ENCODE measurements around the gene SP4. TPM values are rescaled to one million over a fixed set of nuclear protein-coding genes. Genes with fewer than 3 reads are reported as not detected.

The SP4 gene
- total RNA-seq, 3 donors from 2014 or later: 17.3 to 32.8 (median 23.0) TPM

GRCh38 chr7:21469894-21470293, 42.0 kb downstream of the SP4 start:
- Histone ChIP-seq H3K4me3 (no peak overlapping the region), H3K9me3 (no peaks in the 10 kb centered on the region), H3K36me3 (no peaks in the 10 kb centered on the region), H3K4me1 (no peaks in the 10 kb centered on the region), H3K27me3 (no peaks in the 10 kb centered on the region), H3K27ac (no peak overlapping the region)
- TF ChIP-seq CTCF (IDR thresholded peaks at IDR 0.05): no peak
- TF ChIP-seq POLR2AphosphoS5 (IDR thresholded peaks at IDR 0.05): no peak
- TF ChIP-seq POLR2A (IDR thresholded peaks at IDR 0.05): no peak
- DNase-seq (ENCODE audit: low spot score in 2 of 2): no peak
- intact Hi-C loops (cut with DNase I; ENCODE audit: low total_unique reads): no loop called here

- intact Hi-C loops (cut with DNase I; ENCODE audit: low total_unique reads): no loop called here
- Histone ChIP-seq H3K36me3 (no peaks in the 10 kb centered on the region), H3K4me1 (no peaks in the 10 kb centered on the region), H3K4me3 (no peak overlapping the region), H3K9me3 (no peaks in the 10 kb centered on the region), H3K27ac (no peak overlapping the region), H3K27me3 (no peaks in the 10 kb centered on the region)
- TF ChIP-seq POLR2AphosphoS5 (IDR thresholded peaks at IDR 0.05): no peak
- TF ChIP-seq POLR2A (IDR thresholded peaks at IDR 0.05): no peak
- no peak for TF ChIP-seq CTCF (IDR thresholded peaks at IDR 0.05)
- DNase-seq (ENCODE audit: low spot score in 2 of 2): no peak
Measured at GRCh38 chr7:21472029-21472428, 44.1 kb downstream of the SP4 start.

- intact Hi-C loops (cut with DNase I; ENCODE audit: low total_unique reads): no loop called here
- Histone ChIP-seq H3K27me3 (no peaks in the 10 kb centered on the region), H3K4me1 (no peaks in the 10 kb centered on the region), H3K27ac (no peak overlapping the region), H3K4me3 (no peak overlapping the region), H3K36me3 (no peaks in the 10 kb centered on the region), H3K9me3 (no peaks in the 10 kb centered on the region)
- DNase-seq (ENCODE audit: low spot score in 2 of 2): no peak
- no peak for TF ChIP-seq POLR2AphosphoS5 (IDR thresholded peaks at IDR 0.05)
- TF ChIP-seq POLR2A (IDR thresholded peaks at IDR 0.05): no peak
- TF ChIP-seq CTCF (IDR thresholded peaks at IDR 0.05): no peak
Measured at GRCh38 chr7:21476429-21476828, 48.5 kb downstream of the SP4 start.

DNA sequence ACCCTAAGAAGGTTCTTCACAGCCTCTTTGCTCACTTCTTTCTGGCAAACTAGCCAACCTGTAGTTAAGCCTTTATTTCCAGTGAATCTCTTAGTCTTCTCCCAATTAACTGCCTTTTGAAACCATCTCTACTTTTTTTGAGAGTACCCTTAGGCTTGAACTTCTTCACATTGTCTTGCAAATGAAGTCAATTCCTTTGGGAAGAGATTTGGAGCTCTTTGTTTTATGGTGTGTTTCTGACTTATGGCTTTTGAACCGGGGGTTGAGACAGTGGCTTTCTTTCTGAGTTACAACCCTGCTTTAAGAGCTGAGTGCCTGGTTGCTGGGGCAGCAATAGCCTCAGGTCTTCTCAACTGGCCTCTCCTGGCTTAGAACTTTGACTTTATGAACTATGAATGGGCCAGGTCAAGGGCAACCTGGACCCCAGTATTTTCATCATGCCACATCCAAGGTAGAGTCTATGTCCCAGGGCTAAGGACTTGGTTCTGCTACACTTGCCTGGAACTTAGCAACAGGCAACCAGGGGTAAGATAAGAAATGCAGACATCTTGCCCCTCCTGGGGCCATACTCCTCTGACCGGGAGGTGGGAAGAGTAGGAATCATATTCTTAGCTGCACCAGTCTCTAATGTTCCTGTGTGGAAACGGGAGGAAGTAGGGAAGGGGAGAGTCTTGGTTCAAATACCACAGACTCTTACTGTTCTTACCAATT, 53.0 kb downstream of the SP4 start:
- Histone ChIP-seq H3K27ac (no peak overlapping the region), H3K9me3 (no peaks in the 10 kb centered on the region), H3K4me3 (no peak overlapping the region), H3K27me3 (no peaks in the 10 kb centered on the region), H3K4me1 (peaks cover 0 to 3% of the 10 kb centered on the region in 2 donors), H3K36me3 (no peaks in the 10 kb centered on the region)
- DNase-seq (ENCODE audit: low spot score in 2 of 2): no peak
- TF ChIP-seq CTCF (IDR thresholded peaks at IDR 0.05) (no peak), POLR2AphosphoS5 (IDR thresholded peaks at IDR 0.05) (no peak), POLR2A (IDR thresholded peaks at IDR 0.05) (no peak)
- intact Hi-C loops (cut with DNase I; ENCODE audit: low total_unique reads): no loop called here

DNA sequence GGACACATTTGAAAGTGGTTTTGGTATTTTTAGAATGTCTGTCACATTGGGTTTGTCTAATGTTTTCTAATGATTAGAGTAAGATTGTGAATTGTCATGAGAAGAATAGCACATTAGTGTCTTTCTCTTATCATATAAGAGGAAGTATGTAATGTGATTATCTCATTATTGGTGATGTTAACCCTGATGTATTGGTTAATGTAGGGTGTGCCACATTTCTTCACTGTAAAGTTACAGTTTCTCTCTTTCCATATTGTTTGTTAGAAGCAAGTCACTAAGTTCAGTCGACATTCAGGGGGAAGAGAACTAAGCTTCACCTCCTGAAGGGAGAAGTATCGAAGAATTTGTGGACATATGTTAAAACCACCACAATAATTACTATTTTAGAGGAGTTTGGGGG, 58.6 kb downstream of the SP4 start:
- H3K27ac ChIP-seq: no peak overlapping the region
- H3K9me3 ChIP-seq: no peaks in the 10 kb centered on the region
- peaks cover 0 to 3% of the 10 kb centered on the region in 2 donors for H3K4me1 ChIP-seq
- no peaks in the 10 kb centered on the region for H3K36me3 ChIP-seq
- DNase-seq (ENCODE audit: low spot score in 2 of 2): no peak
- no peak overlapping the region for H3K4me3 ChIP-seq
- H3K27me3 ChIP-seq: no peaks in the 10 kb centered on the region
- intact Hi-C loops (cut with DNase I; ENCODE audit: low total_unique reads): no loop called here
- TF ChIP-seq POLR2AphosphoS5 (IDR thresholded peaks at IDR 0.05): no peak
- no peak for TF ChIP-seq POLR2A (IDR thresholded peaks at IDR 0.05)
- no peak for TF ChIP-seq CTCF (IDR thresholded peaks at IDR 0.05)
